ENCODE measurements around the gene ADGRB3. TPM values are rescaled to one million over a fixed set of nuclear protein-coding genes. Genes with fewer than 3 reads are reported as not detected.

ADGRB3 gene
- polyA plus RNA-seq, 1 of the 3 experiments (the other 2 are of a cell fraction) = 0.12 TPM

GRCh38 chr6:69263297-69263696 lies 628.2 kb downstream of the ADGRB3 start:
- TF ChIP-seq PBX3 (IDR thresholded peaks at IDR 0.05) (no peak), POLR2AphosphoS5 (IDR thresholded peaks at IDR 0.05; ENCODE audit: low read depth, low read length) (no peak)
- H4K20me1 ChIP-seq (ENCODE audit: insufficient read depth) = no peaks in the 10 kb centered on the region
- CTCF ChIA-PET = no interaction called here
- H3K9me2 ChIP-seq = no peaks in the 10 kb centered on the region
- DNase-seq = no peak
- no peaks in the 10 kb centered on the region for H3K36me3 ChIP-seq (replicated peaks in 1 of 2; ENCODE audit: control insufficient read depth in 1 of 2, insufficient read depth in 2 of 2, low read length in 1 of 2)
- H3K4me1 ChIP-seq (ENCODE audit: control insufficient read depth in 1 of 2, insufficient read depth in 2 of 2, low read depth in 1 of 2, low read length in 1 of 2) = no peaks in the 10 kb centered on the region
- H3K9ac ChIP-seq = no peak overlapping the region
- H3K79me2 ChIP-seq (ENCODE audit: insufficient read depth) = no peaks in the 10 kb centered on the region
- no peaks in the 10 kb centered on the region for H3K9me3 ChIP-seq
- H3F3A ChIP-seq (replicated peaks; ENCODE audit: insufficient read depth) = no peaks in the 10 kb centered on the region
- no peak overlapping the region for H3K27ac ChIP-seq (ENCODE audit: low read depth in 2 of 2, low read length in 1 of 2)
- H3K27me3 ChIP-seq (ENCODE audit: insufficient read depth) = no peaks in the 10 kb centered on the region
- no peak overlapping the region for H2AFZ ChIP-seq (ENCODE audit: low read depth)
- 40% methylated on average over 2 of the region's 2 CpGs for WGBS (ENCODE audit: low lambda C conversion rate)
- H3K4me3 ChIP-seq (ENCODE audit: low read depth in 2 of 2, low read length in 1 of 2) = no peak overlapping the region
- POLR2A ChIA-PET = no interaction called here
- H3K4me2 ChIP-seq = no peak overlapping the region

DNA sequence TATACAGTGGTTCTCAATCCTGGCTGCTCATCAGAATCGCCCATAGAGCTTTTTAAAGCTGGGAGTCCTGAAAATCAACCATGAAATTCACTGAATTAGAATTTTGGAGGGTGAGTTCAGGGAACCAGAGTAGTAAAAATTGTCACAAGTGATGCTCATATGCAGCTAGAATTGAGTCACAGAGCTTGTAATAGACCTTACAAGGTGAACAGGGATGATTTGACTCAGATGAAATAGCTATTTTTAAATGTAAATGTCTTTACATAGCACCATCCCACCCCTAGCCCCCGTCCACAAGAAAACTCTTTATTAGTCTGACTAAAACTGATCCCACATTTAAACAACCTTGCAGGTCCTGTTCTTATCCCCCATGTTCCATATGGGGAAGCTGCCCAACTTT lies 630.0 kb downstream of the ADGRB3 start:
- no peaks in the 10 kb centered on the region for H3K9me3 ChIP-seq
- DNase-seq = no peak
- WGBS (ENCODE audit: low lambda C conversion rate) = 21% methylated on average over 2 of the region's 2 CpGs
- H3K79me2 ChIP-seq (ENCODE audit: insufficient read depth) = no peaks in the 10 kb centered on the region
- H3K4me3 ChIP-seq (ENCODE audit: low read depth in 2 of 2, low read length in 1 of 2) = no peak overlapping the region
- H4K20me1 ChIP-seq (ENCODE audit: insufficient read depth) = no peaks in the 10 kb centered on the region
- no peak overlapping the region for H2AFZ ChIP-seq (ENCODE audit: low read depth)
- ChIA-PET CTCF (interaction anchor here (0.6 to 1.5 kb wide), 2 partner anchors 531 to 570 kb away, joined by 3 read pairs; no protein-coding TSS in a partner anchor), POLR2A (no interaction called here)
- TF ChIP-seq YY1 (IDR thresholded peaks at IDR 0.05; ENCODE audit: low read depth) (no peak), IRF3 (IDR thresholded peaks at IDR 0.05; ENCODE audit: low read depth, low read length) (no peak), FOXM1 (IDR thresholded peaks at IDR 0.05; ENCODE audit: low read depth) (no peak), RCOR1 (IDR thresholded peaks at IDR 0.05; ENCODE audit: low read length) (no peak), MEF2A (IDR thresholded peaks at IDR 0.05; ENCODE audit: borderline replicate concordance, low read depth) (no peak), CTCF (IDR thresholded peaks at IDR 0.05) (no peak), TEAD4 (IDR thresholded peaks at IDR 0.05; ENCODE audit: borderline replicate concordance, insufficient read depth) (no peak), EZH2phosphoT487 (IDR thresholded peaks at IDR 0.05; ENCODE audit: borderline replicate concordance, low read depth) (no peak), TAF1 (IDR thresholded peaks at IDR 0.05; ENCODE audit: borderline replicate concordance, low read depth, low read length) (no peak), GABPA (IDR thresholded peaks at IDR 0.05; ENCODE audit: low read depth) (no peak), FOSL2 (IDR thresholded peaks at IDR 0.05; ENCODE audit: borderline replicate concordance, low read depth) (no peak), RAD21 (IDR thresholded peaks at IDR 0.05; ENCODE audit: low read length) (no peak), GATA2 (CRISPR knock-in tag; IDR thresholded peaks at IDR 0.05) (no peak)
- TF ChIP-seq, protein P1, sequence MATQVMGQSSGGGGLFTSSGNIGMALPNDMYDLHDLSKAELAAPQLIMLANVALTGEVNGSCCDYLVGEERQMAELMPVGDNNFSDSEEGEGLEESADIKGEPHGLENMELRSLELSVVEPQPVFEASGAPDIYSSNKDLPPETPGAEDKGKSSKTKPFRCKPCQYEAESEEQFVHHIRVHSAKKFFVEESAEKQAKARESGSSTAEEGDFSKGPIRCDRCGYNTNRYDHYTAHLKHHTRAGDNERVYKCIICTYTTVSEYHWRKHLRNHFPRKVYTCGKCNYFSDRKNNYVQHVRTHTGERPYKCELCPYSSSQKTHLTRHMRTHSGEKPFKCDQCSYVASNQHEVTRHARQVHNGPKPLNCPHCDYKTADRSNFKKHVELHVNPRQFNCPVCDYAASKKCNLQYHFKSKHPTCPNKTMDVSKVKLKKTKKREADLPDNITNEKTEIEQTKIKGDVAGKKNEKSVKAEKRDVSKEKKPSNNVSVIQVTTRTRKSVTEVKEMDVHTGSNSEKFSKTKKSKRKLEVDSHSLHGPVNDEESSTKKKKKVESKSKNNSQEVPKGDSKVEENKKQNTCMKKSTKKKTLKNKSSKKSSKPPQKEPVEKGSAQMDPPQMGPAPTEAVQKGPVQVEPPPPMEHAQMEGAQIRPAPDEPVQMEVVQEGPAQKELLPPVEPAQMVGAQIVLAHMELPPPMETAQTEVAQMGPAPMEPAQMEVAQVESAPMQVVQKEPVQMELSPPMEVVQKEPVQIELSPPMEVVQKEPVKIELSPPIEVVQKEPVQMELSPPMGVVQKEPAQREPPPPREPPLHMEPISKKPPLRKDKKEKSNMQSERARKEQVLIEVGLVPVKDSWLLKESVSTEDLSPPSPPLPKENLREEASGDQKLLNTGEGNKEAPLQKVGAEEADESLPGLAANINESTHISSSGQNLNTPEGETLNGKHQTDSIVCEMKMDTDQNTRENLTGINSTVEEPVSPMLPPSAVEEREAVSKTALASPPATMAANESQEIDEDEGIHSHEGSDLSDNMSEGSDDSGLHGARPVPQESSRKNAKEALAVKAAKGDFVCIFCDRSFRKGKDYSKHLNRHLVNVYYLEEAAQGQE (IDR thresholded peaks at IDR 0.05; ENCODE audit: low read depth, low read length) = no peak
- H3F3A ChIP-seq (replicated peaks; ENCODE audit: insufficient read depth) = no peaks in the 10 kb centered on the region
- H3K36me3 ChIP-seq (replicated peaks in 1 of 2; ENCODE audit: control insufficient read depth in 1 of 2, insufficient read depth in 2 of 2, low read length in 1 of 2) = no peaks in the 10 kb centered on the region
- H3K9ac ChIP-seq = no peak overlapping the region
- H3K27me3 ChIP-seq (ENCODE audit: insufficient read depth) = no peaks in the 10 kb centered on the region
- no peak overlapping the region for H3K4me2 ChIP-seq
- no peaks in the 10 kb centered on the region for H3K9me2 ChIP-seq
- H3K27ac ChIP-seq (ENCODE audit: low read depth in 2 of 2, low read length in 1 of 2) = no peak overlapping the region
- no peaks in the 10 kb centered on the region for H3K4me1 ChIP-seq (ENCODE audit: control insufficient read depth in 1 of 2, insufficient read depth in 2 of 2, low read depth in 1 of 2, low read length in 1 of 2)
